Measurements from ENCODE around the gene CCDC196.
A peak's percentile ranks its signal among the peaks of the same experiment; 100 is the strongest.

The CCDC196 gene

DNA sequence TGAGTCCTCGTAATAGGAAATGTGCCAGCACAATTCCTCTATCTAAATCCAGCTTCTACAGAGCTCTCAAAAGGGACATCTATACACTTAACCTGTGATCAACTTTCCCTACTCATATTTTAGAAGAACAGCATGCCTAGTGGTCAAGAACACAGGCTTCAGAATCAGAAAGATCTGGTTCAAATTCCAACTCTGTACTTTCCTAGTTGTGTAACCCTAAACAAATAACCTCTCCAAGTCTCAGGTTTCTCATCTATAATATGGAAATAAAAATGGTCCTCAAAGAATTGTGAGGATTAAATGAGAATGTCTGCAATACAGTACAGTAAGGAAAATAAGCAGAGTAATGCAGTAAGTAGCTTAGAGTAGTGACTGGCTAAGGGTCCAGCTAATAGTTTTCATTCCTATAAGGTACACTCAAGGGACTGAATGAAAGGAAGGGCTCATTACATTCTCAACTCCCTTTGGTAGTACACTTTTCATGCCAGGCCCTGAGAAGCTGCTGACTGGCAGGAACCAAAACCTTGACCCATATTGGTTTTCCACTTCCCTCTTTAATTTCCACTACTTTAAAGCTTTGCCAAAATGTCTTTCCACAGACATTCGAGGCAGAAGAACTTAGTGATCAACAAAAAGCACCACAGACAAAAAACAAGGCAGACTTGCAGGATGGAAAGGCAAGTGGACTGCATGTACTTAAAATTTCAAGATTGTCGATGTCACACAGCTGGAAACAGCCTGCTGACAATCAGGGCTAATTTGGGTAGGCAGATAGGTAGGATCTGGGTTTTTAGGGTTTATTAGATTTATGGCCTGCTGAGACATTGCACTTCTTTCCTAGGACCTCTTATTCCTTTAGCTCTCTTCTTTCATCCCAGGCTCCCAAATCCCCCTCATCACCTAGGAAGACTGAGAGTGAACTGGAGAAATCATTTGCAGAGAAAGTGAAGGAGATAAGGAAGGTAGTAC is 4.3 kb downstream of the CCDC196 start:
- Histone ChIP-seq H3K36me3 (ENCODE audit: control insufficient read depth, low read length) (no peaks in the 10 kb centered on the region), H4K20me1 (ENCODE audit: control insufficient read depth, insufficient read depth, low read depth, low read length) (no peaks in the 10 kb centered on the region), H3K9me3 (ENCODE audit: control insufficient read depth, insufficient read depth, low read length) (no peaks in the 10 kb centered on the region), H3K4me1 (ENCODE audit: control insufficient read depth, low read length) (no peaks in the 10 kb centered on the region), H3K27ac (ENCODE audit: low read depth, low read length) (no peak overlapping the region), H3F3A (ENCODE audit: control insufficient read depth, insufficient read depth) (no peaks in the 10 kb centered on the region), H3K9me2 (replicated peaks; ENCODE audit: control insufficient read depth, low read length) (no peaks in the 10 kb centered on the region), H3K79me2 (ENCODE audit: control insufficient read depth, low read length) (no peaks in the 10 kb centered on the region), H3K4me3 (ENCODE audit: low read length) (no peak overlapping the region), H3K27me3 (ENCODE audit: control insufficient read depth, low read length) (no peaks in the 10 kb centered on the region), H3K4me2 (ENCODE audit: low read length) (no peak overlapping the region)
- TF ChIP-seq, protein P1, sequence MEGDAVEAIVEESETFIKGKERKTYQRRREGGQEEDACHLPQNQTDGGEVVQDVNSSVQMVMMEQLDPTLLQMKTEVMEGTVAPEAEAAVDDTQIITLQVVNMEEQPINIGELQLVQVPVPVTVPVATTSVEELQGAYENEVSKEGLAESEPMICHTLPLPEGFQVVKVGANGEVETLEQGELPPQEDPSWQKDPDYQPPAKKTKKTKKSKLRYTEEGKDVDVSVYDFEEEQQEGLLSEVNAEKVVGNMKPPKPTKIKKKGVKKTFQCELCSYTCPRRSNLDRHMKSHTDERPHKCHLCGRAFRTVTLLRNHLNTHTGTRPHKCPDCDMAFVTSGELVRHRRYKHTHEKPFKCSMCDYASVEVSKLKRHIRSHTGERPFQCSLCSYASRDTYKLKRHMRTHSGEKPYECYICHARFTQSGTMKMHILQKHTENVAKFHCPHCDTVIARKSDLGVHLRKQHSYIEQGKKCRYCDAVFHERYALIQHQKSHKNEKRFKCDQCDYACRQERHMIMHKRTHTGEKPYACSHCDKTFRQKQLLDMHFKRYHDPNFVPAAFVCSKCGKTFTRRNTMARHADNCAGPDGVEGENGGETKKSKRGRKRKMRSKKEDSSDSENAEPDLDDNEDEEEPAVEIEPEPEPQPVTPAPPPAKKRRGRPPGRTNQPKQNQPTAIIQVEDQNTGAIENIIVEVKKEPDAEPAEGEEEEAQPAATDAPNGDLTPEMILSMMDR (IDR thresholded peaks at IDR 0.05; ENCODE audit: low read depth, low read length, poor library complexity, severe bottlenecking) = no peak
- no peak for TF ChIP-seq EZH2phosphoT487 (IDR thresholded peaks at IDR 0.05; ENCODE audit: borderline replicate concordance, low read length)

DNA sequence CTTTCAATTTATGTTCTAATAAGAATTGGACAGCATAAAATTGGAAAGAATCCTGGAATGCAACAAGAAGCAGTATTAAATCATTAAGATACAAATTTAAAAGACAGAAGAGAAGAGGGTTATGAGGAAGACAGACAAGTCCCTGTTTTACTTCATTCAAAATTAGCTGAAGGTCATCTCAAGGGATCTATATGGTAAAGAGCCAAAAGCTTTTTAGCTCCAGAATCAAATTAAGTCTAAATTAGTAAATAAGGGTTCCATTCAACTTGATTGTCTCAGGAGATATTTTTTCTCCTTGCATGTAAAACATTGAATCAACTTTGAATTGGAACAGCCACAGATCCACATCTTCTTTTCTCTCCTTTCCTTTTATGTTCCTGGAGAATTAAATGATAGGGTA is 7.6 kb downstream of the CCDC196 start:
- peaks cover 13% of the 10 kb centered on the region for H3K4me1 ChIP-seq (ENCODE audit: control insufficient read depth, low read length)
- no peaks in the 10 kb centered on the region for H3F3A ChIP-seq (ENCODE audit: control insufficient read depth, insufficient read depth)
- no peak overlapping the region for H3K27ac ChIP-seq (ENCODE audit: low read depth, low read length)
- H3K9me2 ChIP-seq (replicated peaks; ENCODE audit: control insufficient read depth, low read length) = no peaks in the 10 kb centered on the region
- H3K4me2 ChIP-seq (ENCODE audit: low read length) = no peak overlapping the region
- H3K4me3 ChIP-seq (ENCODE audit: low read length) = no peak overlapping the region
- no peaks in the 10 kb centered on the region for H3K27me3 ChIP-seq (ENCODE audit: control insufficient read depth, low read length)
- H4K20me1 ChIP-seq (ENCODE audit: control insufficient read depth, insufficient read depth, low read depth, low read length) = no peaks in the 10 kb centered on the region
- no peaks in the 10 kb centered on the region for H3K36me3 ChIP-seq (ENCODE audit: control insufficient read depth, low read length)
- TF ChIP-seq, protein P1 (IDR thresholded peaks at IDR 0.05; ENCODE audit: low read depth, low read length, poor library complexity, severe bottlenecking) = no peak
- no peak for TF ChIP-seq EZH2phosphoT487 (IDR thresholded peaks at IDR 0.05; ENCODE audit: borderline replicate concordance, low read length)
- no peaks in the 10 kb centered on the region for H3K9me3 ChIP-seq (ENCODE audit: control insufficient read depth, insufficient read depth, low read length)
- H3K79me2 ChIP-seq (ENCODE audit: control insufficient read depth, low read length) = no peaks in the 10 kb centered on the region

- Histone ChIP-seq H3K27me3 (ENCODE audit: control insufficient read depth, low read length) (no peaks in the 10 kb centered on the region), H3K79me2 (ENCODE audit: control insufficient read depth, low read length) (no peaks in the 10 kb centered on the region), H3K4me2 (ENCODE audit: low read length) (no peak overlapping the region), H3K9me2 (replicated peaks; ENCODE audit: control insufficient read depth, low read length) (no peaks in the 10 kb centered on the region), H3K4me3 (ENCODE audit: low read length) (no peak overlapping the region), H3F3A (ENCODE audit: control insufficient read depth, insufficient read depth) (no peaks in the 10 kb centered on the region), H4K20me1 (ENCODE audit: control insufficient read depth, insufficient read depth, low read depth, low read length) (no peaks in the 10 kb centered on the region), H3K9me3 (ENCODE audit: control insufficient read depth, insufficient read depth, low read length) (no peaks in the 10 kb centered on the region), H3K4me1 (ENCODE audit: control insufficient read depth, low read length) (peaks cover 13% of the 10 kb centered on the region), H3K27ac (ENCODE audit: low read depth, low read length) (no peak overlapping the region), H3K36me3 (ENCODE audit: control insufficient read depth, low read length) (no peaks in the 10 kb centered on the region)
- TF ChIP-seq EZH2phosphoT487 (IDR thresholded peaks at IDR 0.05; ENCODE audit: borderline replicate concordance, low read length) = no peak
- TF ChIP-seq, protein P1 (IDR thresholded peaks at IDR 0.05; ENCODE audit: low read depth, low read length, poor library complexity, severe bottlenecking) = peak; percentile 81
These were observed 9.3 kb downstream of the CCDC196 start for GRCh38 chr14:66495218-66496098.
